Lower leg skin (tissue), 4 donors: ENCODE measurements around the gene PGAP3. TPM values are rescaled to one million over a fixed set of nuclear protein-coding genes. Genes with fewer than 3 reads are reported as not detected.
"Not testable (repeated sequence)": the region's sequence is repeated elsewhere in the genome, so short reads cannot be mapped to it uniquely, and the experiment has no call there.

ENCODE experiments used
- DNase-seq, 2 donors: peaks; one replicate each; pipeline ENCODE4 v3.0.0-alpha.2; 2019; ENCODE audit warnings: low spot score in 2 of 2
- H3K4me3 ChIP-seq: fragments of 200-600 bp; sonication (generic); 2 replicates; pipeline ENCODE4 v1.5.1; 2017; ENCODE audit warnings: mild to moderate bottlenecking, low read depth; ENCODE audit not compliant: poor library complexity, severe bottlenecking
- CTCF ChIP-seq, 3 donors: fragments of 450-650 bp; IDR thresholded peaks; one replicate each; pipeline ENCODE4 v1.5.1; 2016; ENCODE audit warnings: antibody characterized with exemption in 3 of 3, mild to moderate bottlenecking in 3 of 3, moderate library complexity in 2 of 3
- POLR2A ChIP-seq, 2 donors: fragments of 450-650 bp; IDR thresholded peaks; one replicate each; pipeline ENCODE4 v1.6.1; 2016 to 2017; ENCODE audit warnings: antibody characterized with exemption in 2 of 2, mild to moderate bottlenecking in 1 of 2, moderate library complexity in 1 of 2
- WGBS, 2 donors: methylation state at CpG; one replicate each; pipeline ENCODE4 v1.1.5; 2018; 5-methylcytosine and 5-hydroxymethylcytosine counted together
- intact Hi-C: fragments of 100-400 bp; cut with DNase I; formaldehyde crosslinking; loops from one replicate; pipeline ENCODE4 v1.15.0; 2023; ENCODE audit warnings: low total_unique reads
- total RNA-seq, 4 donors: library from RNA; depleted of rRNA; stranded (reverse); fragments of >200 nt; gene quantifications; one replicate each; pipeline ENCODE4 v1.1.0, GENCODE V29; 2016

PGAP3 gene
- total RNA-seq, 4 donors from 2014 or later = 24.2 to 41.4 (median 28.8) TPM

GRCh38 chr17:39700148-39700987 is 12.5 kb upstream of the PGAP3 start:
- no peak for DNase-seq
- peak overlapping the region; percentile 68 for H3K4me3 ChIP-seq
- WGBS, 2 donors = 1 to 3% methylated on average over 18 to 51 of the region's 57 CpGs
- TF ChIP-seq POLR2A (IDR thresholded peaks at IDR 0.05) (no peak), CTCF (IDR thresholded peaks at IDR 0.05) (no peak)
- intact Hi-C loops = no loop called here

GRCh38 chr17:39699818-39700147 is 11.9 kb upstream of the PGAP3 start, which contains the start of gene ERBB2:
TSS of gene ERBB2 (plus strand) at chr17:39700064. CDS start at chr17:39700239, 175 bp downstream.
- intact Hi-C loops = no loop called here
- peak; percentile 74 to 94 for DNase-seq
- WGBS, 2 donors = 4% methylated on average over 16 to 20 of the region's 20 CpGs

GRCh38 chr17:39699157-39699817 is 11.4 kb upstream of the PGAP3 start:
- DNase-seq, intact Hi-C loops, H3K4me3 ChIP-seq: not testable (repeated sequence)
- 38 to 48% methylated on average over 11 of the region's 11 CpGs for WGBS, 2 donors

More at GRCh38 chr17:39699818-39700147, 11.9 kb upstream of the PGAP3 start, which contains the start of gene ERBB2:
- no peak for TF ChIP-seq CTCF (IDR thresholded peaks at IDR 0.05)
- no peak for TF ChIP-seq POLR2A (IDR thresholded peaks at IDR 0.05)
- peak within 1 kb of the TSS; percentile 68 for H3K4me3 ChIP-seq

GRCh38 chr17:39697961-39698360 is 10.1 kb upstream of the PGAP3 start:
- DNase-seq = no peak
- H3K4me3 ChIP-seq = no peak overlapping the region
- TF ChIP-seq POLR2A (IDR thresholded peaks at IDR 0.05) = no peak
- TF ChIP-seq CTCF (IDR thresholded peaks at IDR 0.05) = no peak
- 91 to 93% methylated on average over 5 of the region's 5 CpGs for WGBS, 2 donors
- intact Hi-C loops = no loop called here

GRCh38 chr17:39696731-39697130 is 8.9 kb upstream of the PGAP3 start:
- no peak for TF ChIP-seq CTCF (IDR thresholded peaks at IDR 0.05)
- H3K4me3 ChIP-seq = no peak overlapping the region
- 88 to 94% methylated on average over 6 of the region's 6 CpGs for WGBS, 2 donors
- no peak for DNase-seq
- intact Hi-C loops = no loop called here

GRCh38 chr17:39695089-39695474 is 7.2 kb upstream of the PGAP3 start:
- no peak for TF ChIP-seq CTCF (IDR thresholded peaks at IDR 0.05)
- TF ChIP-seq POLR2A (IDR thresholded peaks at IDR 0.05) = no peak
- intact Hi-C loops = no loop called here
- no peak overlapping the region for H3K4me3 ChIP-seq
- DNase-seq = no peak
- 89 to 92% methylated on average over 2 of the region's 2 CpGs for WGBS, 2 donors
